ENCODE results near the gene CAPN11. TPM values are rescaled to one million over a fixed set of nuclear protein-coding genes. Genes with fewer than 3 reads are reported as not detected.
A peak's percentile ranks its signal among the peaks of the same experiment; 100 is the strongest.

CAPN11 gene
- total RNA-seq, 4 donors from 2014 or later, result 0.22 to 1.7 TPM; not detected in 2

GRCh38 chr6:44129841-44130322, 28.7 kb upstream of the CAPN11 start:
- no peak overlapping the region for H3K27ac ChIP-seq
- H3K4me3 ChIP-seq (replicated peaks in 1 of 3), result no peak overlapping the region
- TF ChIP-seq POLR2A (IDR thresholded peaks at IDR 0.05) (no peak), CTCF (IDR thresholded peaks at IDR 0.05) (no peak)
- WGBS, 2 donors, result 86 to 92% methylated on average over 2 of the region's 2 CpGs
- no peak for DNase-seq
- H3K27me3 ChIP-seq, result no peaks in the 10 kb centered on the region
- H3K9me3 ChIP-seq, result no peaks in the 10 kb centered on the region
- intact Hi-C loops (cut with DNase I), result no loop called here
- H3K36me3 ChIP-seq, result peaks cover 0 to 4% of the 10 kb centered on the region in 2 donors
- peaks cover 20 to 24% of the 10 kb centered on the region in 2 donors for H3K4me1 ChIP-seq

GRCh38 chr6:44131892-44132291, 26.7 kb upstream of the CAPN11 start:
- no peak for TF ChIP-seq POLR2A (IDR thresholded peaks at IDR 0.05)
- no peak for TF ChIP-seq CTCF (IDR thresholded peaks at IDR 0.05)
- H3K27me3 ChIP-seq, result no peaks in the 10 kb centered on the region
- H3K4me3 ChIP-seq (replicated peaks in 1 of 3), result no peak overlapping the region
- WGBS, 2 donors, result 87 to 88% methylated on average over 2 of the region's 2 CpGs
- no peak for DNase-seq
- intact Hi-C loops (cut with DNase I), result no loop called here
- H3K4me1 ChIP-seq, result peaks cover 6 to 11% of the 10 kb centered on the region in 2 donors
- H3K27ac ChIP-seq, result no peak overlapping the region
- peaks cover 0 to 4% of the 10 kb centered on the region in 2 donors for H3K36me3 ChIP-seq
- H3K9me3 ChIP-seq, result no peaks in the 10 kb centered on the region

GRCh38 chr6:44132476-44132875, 26.1 kb upstream of the CAPN11 start:
- Histone ChIP-seq H3K9me3 (no peaks in the 10 kb centered on the region), H3K36me3 (peaks cover 0 to 4% of the 10 kb centered on the region in 2 donors), H3K4me3 (replicated peaks in 1 of 3) (no peak overlapping the region), H3K27me3 (no peaks in the 10 kb centered on the region), H3K27ac (no peak overlapping the region), H3K4me1 (peaks cover 6 to 11% of the 10 kb centered on the region in 2 donors)
- 90 to 93% methylated on average over 4 of the region's 4 CpGs for WGBS, 2 donors
- DNase-seq, result no peak
- no peak for TF ChIP-seq CTCF (IDR thresholded peaks at IDR 0.05)
- TF ChIP-seq POLR2A (IDR thresholded peaks at IDR 0.05), result no peak
- intact Hi-C loops (cut with DNase I), result no loop called here

- no peaks in the 10 kb centered on the region for H3K9me3 ChIP-seq
- WGBS, 2 donors, result 44 to 49% methylated on average over 9 of the region's 9 CpGs
- intact Hi-C loops (cut with DNase I), result no loop called here
- H3K27me3 ChIP-seq, result no peaks in the 10 kb centered on the region
- peak; percentile 46 to 54 for DNase-seq
- peaks cover 6 to 10% of the 10 kb centered on the region in 2 donors for H3K4me1 ChIP-seq
- H3K4me3 ChIP-seq (replicated peaks in 1 of 3), result no peak overlapping the region
- H3K27ac ChIP-seq, result peak overlapping the region in 1 of 3 donors; percentile 4
- TF ChIP-seq CTCF (IDR thresholded peaks at IDR 0.05) (no peak), POLR2A (IDR thresholded peaks at IDR 0.05) (no peak)
- H3K36me3 ChIP-seq, result peaks cover 0 to 4% of the 10 kb centered on the region in 2 donors
These were observed 25.4 kb upstream of the CAPN11 start for GRCh38 chr6:44133003-44133931.

Data from thyroid gland (tissue), 4 donors.